Parathyroid adenoma (tissue), 2 donors: Measurements from ENCODE around the gene CNKSR3.
A peak's percentile ranks its signal among the peaks of the same experiment; 100 is the strongest.

Source experiments
- H2AFZ ChIP-seq: fragments of 300-600 bp; sonication (generic); one replicate; pipeline ENCODE4 v1.7.0; 2017; ENCODE audit warnings: antibody characterized with exemption, mild to moderate bottlenecking
- H3K27ac ChIP-seq: fragments of 300-600 bp; sonication (generic); one replicate; pipeline ENCODE4 v1.7.0; 2017
- H3K27me3 ChIP-seq: fragments of 300-600 bp; sonication (generic); one replicate; pipeline ENCODE4 v1.7.0; 2017; ENCODE audit warnings: low read length; ENCODE audit not compliant: control insufficient read depth, insufficient read depth
- H3K36me3 ChIP-seq: fragments of 300-600 bp; sonication (generic); one replicate; pipeline ENCODE4 v1.7.0; 2017; ENCODE audit warnings: low read length; ENCODE audit not compliant: control insufficient read depth, insufficient read depth
- H3K4me1 ChIP-seq: fragments of 300-600 bp; sonication (generic); one replicate; pipeline ENCODE4 v1.7.0; 2017; ENCODE audit warnings: control low read depth
- H3K4me2 ChIP-seq: fragments of 300-600 bp; sonication (generic); one replicate; pipeline ENCODE4 v1.7.0; 2017; ENCODE audit warnings: low read length
- H3K4me3 ChIP-seq: fragments of 300-600 bp; sonication (generic); one replicate; pipeline ENCODE4 v1.7.0; 2017; ENCODE audit warnings: low read depth, low read length
- H3K79me2 ChIP-seq: fragments of 300-600 bp; sonication (generic); one replicate; pipeline ENCODE4 v1.7.0; 2017; ENCODE audit warnings: control low read depth
- H3K9ac ChIP-seq: fragments of 300-600 bp; sonication (generic); one replicate; pipeline ENCODE4 v1.7.0; 2017; ENCODE audit warnings: mild to moderate bottlenecking
- H3K9me3 ChIP-seq: fragments of 300-600 bp; sonication (generic); one replicate; pipeline ENCODE4 v1.7.0; 2017; ENCODE audit warnings: low read length; ENCODE audit not compliant: control insufficient read depth
- TF ChIP-seq, protein P1 (sequence below): fragments of 300-600 bp; sonication (generic); IDR thresholded peaks from one replicate; pipeline ENCODE4 v1.7.0; 2017; ENCODE audit warnings: antibody characterized with exemption, mild to moderate bottlenecking
- donor health status: primary hyperparathyroidism.

Gene CNKSR3

DNA sequence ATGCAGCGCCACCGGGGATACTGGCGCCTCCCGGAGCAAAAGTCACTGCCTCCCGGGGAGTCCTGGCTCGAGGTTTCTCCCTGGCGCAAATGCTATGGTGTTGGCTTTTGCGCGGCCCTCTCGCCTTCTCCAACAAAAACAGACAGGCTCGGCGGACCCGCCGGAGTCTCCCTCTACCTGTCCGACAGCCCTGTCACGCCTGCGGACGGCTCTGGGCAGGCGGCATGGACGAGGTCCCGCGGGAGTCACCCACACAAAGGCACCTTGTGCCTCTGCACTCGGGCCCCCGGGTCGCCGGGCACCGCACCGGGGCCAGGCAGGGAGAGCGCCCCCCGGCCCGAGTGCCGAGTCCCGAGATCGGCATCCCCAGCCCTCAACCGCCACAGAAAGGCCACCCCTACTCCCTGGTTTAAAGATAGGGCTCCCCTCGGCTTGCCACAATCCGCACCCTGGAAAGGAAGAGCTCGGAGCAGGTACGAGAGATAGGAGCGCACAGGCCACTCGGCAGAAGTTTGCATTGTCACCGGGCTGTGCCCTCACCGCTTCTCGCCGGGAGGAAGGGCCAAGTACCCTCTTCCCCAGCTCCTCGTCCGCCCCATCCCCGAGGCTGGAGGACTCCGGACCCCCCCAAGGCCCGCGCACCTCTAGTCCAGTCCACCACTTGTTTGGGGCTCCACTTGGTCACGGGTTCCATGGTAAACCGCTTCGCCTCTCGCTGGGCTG, 903 bp downstream of the CNKSR3 start:
- no peaks in the 10 kb centered on the region for H3K27me3 ChIP-seq

DNA sequence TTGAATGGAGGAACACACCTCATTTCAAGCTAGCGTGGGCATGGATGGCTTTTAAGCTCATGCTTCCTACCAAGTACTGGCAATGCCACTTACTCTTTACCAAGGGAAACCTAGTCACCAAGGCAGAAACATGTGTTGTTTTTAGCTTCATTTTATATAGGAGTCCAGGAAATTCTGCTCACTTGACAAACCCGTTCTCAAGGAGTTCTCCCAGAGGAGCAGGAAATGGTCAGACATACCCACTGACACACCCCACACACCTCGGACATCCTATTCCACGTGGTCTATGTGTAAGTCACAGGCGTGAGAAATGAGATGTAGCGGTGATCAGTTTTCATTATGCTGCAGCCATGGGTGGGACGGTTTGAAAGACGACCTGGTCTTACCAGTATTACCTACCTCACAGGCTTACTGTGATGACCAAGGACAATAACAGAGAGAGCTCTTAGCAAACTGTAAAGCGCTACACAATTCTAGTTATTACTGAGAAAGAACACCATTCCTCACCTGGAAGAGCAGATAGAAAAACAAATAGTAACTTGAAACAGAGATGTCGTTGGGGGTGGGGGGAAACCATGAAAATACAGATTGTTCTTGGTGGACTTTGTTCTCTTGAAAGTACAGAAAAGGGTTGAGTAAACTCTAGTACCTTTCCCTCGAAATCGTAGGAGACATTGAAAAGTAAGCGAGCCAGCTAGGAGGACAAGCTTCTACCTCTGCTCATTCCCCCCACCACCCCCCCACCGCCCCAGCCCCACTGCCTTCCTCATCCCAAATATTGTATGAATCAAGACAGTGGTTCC, 1.7 kb downstream of the CNKSR3 start:
- TF ChIP-seq, protein P1, sequence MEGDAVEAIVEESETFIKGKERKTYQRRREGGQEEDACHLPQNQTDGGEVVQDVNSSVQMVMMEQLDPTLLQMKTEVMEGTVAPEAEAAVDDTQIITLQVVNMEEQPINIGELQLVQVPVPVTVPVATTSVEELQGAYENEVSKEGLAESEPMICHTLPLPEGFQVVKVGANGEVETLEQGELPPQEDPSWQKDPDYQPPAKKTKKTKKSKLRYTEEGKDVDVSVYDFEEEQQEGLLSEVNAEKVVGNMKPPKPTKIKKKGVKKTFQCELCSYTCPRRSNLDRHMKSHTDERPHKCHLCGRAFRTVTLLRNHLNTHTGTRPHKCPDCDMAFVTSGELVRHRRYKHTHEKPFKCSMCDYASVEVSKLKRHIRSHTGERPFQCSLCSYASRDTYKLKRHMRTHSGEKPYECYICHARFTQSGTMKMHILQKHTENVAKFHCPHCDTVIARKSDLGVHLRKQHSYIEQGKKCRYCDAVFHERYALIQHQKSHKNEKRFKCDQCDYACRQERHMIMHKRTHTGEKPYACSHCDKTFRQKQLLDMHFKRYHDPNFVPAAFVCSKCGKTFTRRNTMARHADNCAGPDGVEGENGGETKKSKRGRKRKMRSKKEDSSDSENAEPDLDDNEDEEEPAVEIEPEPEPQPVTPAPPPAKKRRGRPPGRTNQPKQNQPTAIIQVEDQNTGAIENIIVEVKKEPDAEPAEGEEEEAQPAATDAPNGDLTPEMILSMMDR: no peak
- H3K9me3 ChIP-seq: no peaks in the 10 kb centered on the region
- no peak overlapping the region for H3K9ac ChIP-seq
- peak overlapping the region; percentile 28 for H3K4me3 ChIP-seq
- H3K27me3 ChIP-seq: no peaks in the 10 kb centered on the region
- H2AFZ ChIP-seq: peak overlapping the region; percentile 91
- no peaks in the 10 kb centered on the region for H3K4me1 ChIP-seq
- H3K27ac ChIP-seq: no peak overlapping the region
- H3K4me2 ChIP-seq: peak overlapping the region; percentile 91
- H3K36me3 ChIP-seq: no peaks in the 10 kb centered on the region
- peaks cover 7% of the 10 kb centered on the region for H3K79me2 ChIP-seq

More for the DNA sequence above, 903 bp downstream of the CNKSR3 start:
- H3K9ac ChIP-seq: peak overlapping the region; percentile 33
- H3K4me2 ChIP-seq: peak overlapping the region; percentile 91
- TF ChIP-seq, protein P1: no peak
- H3K4me3 ChIP-seq: peak overlapping the region; percentile 69
- peak overlapping the region; percentile 79 for H3K27ac ChIP-seq
- no peaks in the 10 kb centered on the region for H3K4me1 ChIP-seq
- H2AFZ ChIP-seq: peak overlapping the region; percentile 91
- H3K36me3 ChIP-seq: no peaks in the 10 kb centered on the region
- peaks cover 7% of the 10 kb centered on the region for H3K79me2 ChIP-seq
- no peaks in the 10 kb centered on the region for H3K9me3 ChIP-seq

DNA sequence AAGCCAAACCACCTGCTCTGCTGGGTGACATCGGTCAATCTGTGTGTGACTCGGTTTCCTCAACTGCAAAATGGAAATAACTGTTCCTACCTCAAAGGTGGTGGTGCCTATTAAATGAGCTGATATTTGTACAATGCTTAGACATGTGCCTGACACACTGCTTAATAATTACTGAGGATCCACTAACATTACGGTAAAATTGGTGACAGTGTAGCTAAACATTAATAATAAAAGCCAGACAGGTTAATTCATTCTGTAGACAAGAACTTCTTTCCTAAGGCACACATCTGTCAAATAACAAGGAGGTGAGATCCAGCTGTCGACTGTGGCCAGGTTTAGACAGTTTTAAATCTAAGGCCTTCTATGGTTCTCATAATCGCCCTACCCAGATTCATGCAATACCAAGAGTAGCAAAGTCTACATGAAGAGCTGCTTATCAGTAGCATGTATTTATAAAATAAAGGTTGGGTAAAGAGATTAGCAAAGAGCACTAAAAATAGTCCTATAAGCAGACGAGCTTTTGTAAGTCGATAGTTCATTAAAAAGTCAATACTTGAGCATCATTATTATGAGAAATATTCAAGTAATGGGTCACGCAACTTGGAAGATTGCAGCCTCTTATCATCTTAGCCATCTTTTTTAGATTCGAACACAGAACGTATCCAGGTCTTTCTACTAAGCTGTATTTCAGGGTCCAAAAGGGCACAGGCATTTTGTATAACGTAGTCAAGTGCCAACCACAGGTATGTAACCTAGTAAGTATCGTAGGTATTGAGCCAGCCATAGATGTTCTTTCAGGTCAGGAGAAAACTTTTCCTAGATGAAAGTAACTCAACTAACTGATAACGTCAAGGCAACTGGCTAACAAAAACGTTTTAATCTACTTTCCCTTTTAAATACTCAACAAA, 3.2 kb downstream of the CNKSR3 start:
- TF ChIP-seq, protein P1: no peak
- Histone ChIP-seq H3K9me3 (no peaks in the 10 kb centered on the region), H3K27ac (no peak overlapping the region), H3K27me3 (no peaks in the 10 kb centered on the region), H3K4me2 (no peak overlapping the region), H2AFZ (no peak overlapping the region), H3K79me2 (peaks cover 9% of the 10 kb centered on the region), H3K4me3 (no peak overlapping the region), H3K9ac (no peak overlapping the region), H3K36me3 (no peaks in the 10 kb centered on the region), H3K4me1 (no peaks in the 10 kb centered on the region)

DNA sequence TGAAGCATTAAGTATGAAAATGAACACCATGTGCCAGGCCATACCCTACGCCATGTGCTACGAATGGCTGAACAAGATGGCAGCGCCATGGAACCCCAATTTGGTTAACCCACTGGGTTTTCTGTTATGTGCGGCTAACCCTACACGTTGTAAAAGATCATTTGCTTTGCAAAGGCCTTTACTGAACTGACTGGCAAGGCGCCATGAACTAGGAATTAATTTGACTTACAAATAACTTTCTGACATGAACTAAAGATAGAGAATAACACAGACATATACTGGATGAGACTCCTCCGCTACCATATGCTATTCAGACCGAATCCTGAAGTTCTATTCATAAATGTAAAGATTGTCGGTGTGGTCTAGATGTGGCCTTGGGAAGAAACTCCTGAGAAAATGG, 3.9 kb downstream of the CNKSR3 start:
- Histone ChIP-seq H3K27ac (no peak overlapping the region), H3K36me3 (no peaks in the 10 kb centered on the region), H3K4me1 (no peaks in the 10 kb centered on the region), H3K79me2 (peaks cover 9% of the 10 kb centered on the region), H2AFZ (no peak overlapping the region), H3K4me2 (no peak overlapping the region), H3K9ac (no peak overlapping the region), H3K9me3 (no peaks in the 10 kb centered on the region), H3K4me3 (no peak overlapping the region), H3K27me3 (no peaks in the 10 kb centered on the region)
- TF ChIP-seq, protein P1: no peak
